ENCODE results near the gene RANBP10. TPM values are rescaled to one million over a fixed set of nuclear protein-coding genes. Genes with fewer than 3 reads are reported as not detected.
A peak's percentile ranks its signal among the peaks of the same experiment; 100 is the strongest.

RANBP10 gene
- total and polyA plus RNA-seq, 2 of the 8 experiments (the other 6 are each of a cell fraction or from before 2014, with no cell fraction given), result 14.2 to 16.8 TPM

DNA sequence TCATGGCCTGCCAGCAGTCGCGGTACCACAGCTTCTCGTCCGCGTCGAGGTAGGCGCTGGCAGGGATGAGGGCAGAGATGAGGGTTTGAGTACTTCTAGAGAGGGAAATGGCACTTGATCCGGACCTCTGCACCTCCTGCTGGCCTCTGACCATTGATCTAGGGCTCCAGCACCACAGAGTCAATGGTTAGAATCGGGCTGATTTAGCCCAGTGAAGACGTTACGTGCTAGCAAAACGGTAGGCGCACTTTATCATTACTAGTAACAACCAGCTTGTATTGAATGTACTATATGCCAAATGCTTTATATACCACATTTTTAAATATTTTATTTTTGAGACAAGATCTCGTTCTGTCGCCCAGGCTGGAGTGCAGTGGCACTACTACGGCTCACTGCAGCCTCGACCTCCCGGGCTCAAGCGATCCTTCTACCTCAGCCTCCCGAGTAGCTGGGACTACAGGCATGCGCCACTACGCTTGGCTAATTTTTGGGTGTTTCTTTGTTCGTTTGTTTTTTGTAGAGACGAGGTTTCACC is 855 bp upstream of the RANBP10 start:
- Histone ChIP-seq H4K8ac (ENCODE audit: extremely low read depth, insufficient read depth, low read length) (peak overlapping the region; percentile 88; the same call in 1 of the 2 replicates), H2AFZ (ENCODE audit: low read length) (peak overlapping the region; percentile 98), H3K56ac (replicated peaks; ENCODE audit: insufficient read length, low read depth, low read length) (no peak overlapping the region), H2AK5ac (ENCODE audit: low read depth, low read length) (no peak overlapping the region), H4K5ac (ENCODE audit: insufficient read length, low read depth, low read length) (no peak overlapping the region), H3K79me2 (ENCODE audit: control insufficient read depth in 1 of 2, insufficient read depth in 2 of 2, low read length in 2 of 2) (peaks cover 5 to 21% of the 10 kb centered on the region in 2 experiments; a peak in 3 of 4 replicates), H2BK5ac (ENCODE audit: low read depth, low read length) (no peak overlapping the region), H3K79me1 (ENCODE audit: low read depth, low read length) (peaks cover 9% of the 10 kb centered on the region; the same call in 1 of the 2 replicates), H2BK20ac (ENCODE audit: low read length) (no peak overlapping the region), H2BK12ac (ENCODE audit: low read depth, low read length) (no peak overlapping the region), H2BK120ac (replicated peaks; ENCODE audit: low read depth, low read length) (no peak overlapping the region), H3K36me3 (ENCODE audit: control insufficient read depth in 2 of 4, insufficient read depth in 4 of 4, low read length in 3 of 4) (peaks cover 0 to 5% (median 0%) of the 10 kb centered on the region in 4 experiments; a peak in 3 of 8 replicates), H3K14ac (ENCODE audit: insufficient read length) (no peak overlapping the region), H3K4ac (replicated peaks; ENCODE audit: insufficient read length, low read depth, low read length) (no peak overlapping the region), H3K9ac (replicated peaks in 1 of 4; ENCODE audit: extremely low read depth in 1 of 4, low read depth in 3 of 4, low read length in 3 of 4) (peak overlapping the region in 2 of 4 experiments; percentile 6 to 59; a peak in 3 of 7 replicates), H3K18ac (ENCODE audit: extremely low read depth, low read length) (no peak overlapping the region), H2BK15ac (ENCODE audit: low read length) (no peak overlapping the region), H3K23me2 (ENCODE audit: low read depth, low read length) (peaks cover 11% of the 10 kb centered on the region), H3K9me3 (ENCODE audit: insufficient read depth in 2 of 2, low read depth in 1 of 2, low read length in 1 of 2) (no peaks in the 10 kb centered on the region), H3K4me2 (ENCODE audit: insufficient read depth in 1 of 2, low read depth in 2 of 2, low read length in 2 of 2) (peak overlapping the region; percentile 93 to 96), H3K4me3 (ENCODE audit: extremely low read depth in 1 of 4, insufficient read depth in 2 of 4, low read depth in 3 of 4, low read length in 4 of 4) (peak overlapping the region; percentile 95 to 98 (median 96)), H3K4me1 (replicated peaks in 1 of 4; ENCODE audit: control insufficient read depth in 3 of 4, insufficient read depth in 4 of 4, low read length in 3 of 4) (peaks cover 4 to 9% (median 5%) of the 10 kb centered on the region in 4 experiments; a peak in 6 of 7 replicates), H3K27me3 (replicated peaks in 1 of 4; ENCODE audit: control insufficient read depth in 3 of 4, extremely low read depth in 1 of 4, insufficient read depth in 3 of 4, low read length in 3 of 4) (no peaks in the 10 kb centered on the region), H3K27ac (ENCODE audit: low read depth, low read length) (no peak overlapping the region), H4K91ac (replicated peaks; ENCODE audit: insufficient read length, low read length) (no peak overlapping the region), H4K20me1 (replicated peaks in 1 of 2; ENCODE audit: control insufficient read depth in 1 of 2, insufficient read depth in 2 of 2, low read length in 2 of 2) (peaks cover 0 to 3% of the 10 kb centered on the region in 2 experiments), H3K23ac (ENCODE audit: insufficient read length) (no peak overlapping the region)
- no peak for FAIRE-seq
- ChIA-PET CTCF (ENCODE audit: partially characterized antibody) (interaction anchor here (0.8 to 3.0 kb wide), 13 partner anchors 9 to 286 kb away, joined by 3 to 29 read pairs (median 5); partner anchors contain the start of gene LCAT), POLR2A (ENCODE audit: partially characterized antibody) (interaction anchor here (0.6 to 2.0 kb wide), 16 partner anchors 9 to 427 kb away, joined by 3 to 8 read pairs (median 4); partner anchors contain the start of gene NFATC3)
- 38% methylated on average over 24 of the region's 24 CpGs; no CpG with 5 or more reads in 1 of the 2 experiments for WGBS, 2 experiments (ENCODE audit: extremely low coverage in 1 of 2, insufficient coverage in 1 of 2, insufficient read length in 1 of 2, insufficient replicate concordance in 2 of 2, low coverage in 1 of 2, low lambda C conversion rate in 2 of 2, missing lambda C conversion rate in 1 of 2)
- no peak for DNase-seq (ENCODE audit: low read depth in 1 of 2, low spot score in 2 of 2)
- TF ChIP-seq EZH2 (IDR thresholded peaks at IDR 0.05; ENCODE audit: low read depth, low read length, severe bottlenecking), result no peak
- TF ChIP-seq RFX5 (IDR thresholded peaks at IDR 0.05; ENCODE audit: borderline replicate concordance, low read depth, low read length), result no peak
- TF ChIP-seq E2F6 (IDR thresholded peaks at IDR 0.05), result no peak
- peak; percentile 90 for TF ChIP-seq SAP30 (IDR thresholded peaks at IDR 0.05; ENCODE audit: insufficient read depth, insufficient replicate concordance, low read length)
- TF ChIP-seq SP4 (IDR thresholded peaks at IDR 0.05; ENCODE audit: low read length), result no peak
- TF ChIP-seq KDM4A (IDR thresholded peaks at IDR 0.05; ENCODE audit: low read depth, low read length, severe bottlenecking), result peak; percentile 51
- no peak for TF ChIP-seq BACH1 (IDR thresholded peaks at IDR 0.05; ENCODE audit: low read length)
- no peak for TF ChIP-seq MAFK (IDR thresholded peaks at IDR 0.05; ENCODE audit: low read depth, low read length)
- TF ChIP-seq, protein P1, sequence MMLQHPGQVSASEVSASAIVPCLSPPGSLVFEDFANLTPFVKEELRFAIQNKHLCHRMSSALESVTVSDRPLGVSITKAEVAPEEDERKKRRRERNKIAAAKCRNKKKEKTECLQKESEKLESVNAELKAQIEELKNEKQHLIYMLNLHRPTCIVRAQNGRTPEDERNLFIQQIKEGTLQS (IDR thresholded peaks at IDR 0.05; ENCODE audit: insufficient read depth, low read depth, low read length), result no peak
- no peak for TF ChIP-seq EGR1 (IDR thresholded peaks at IDR 0.05; ENCODE audit: borderline replicate concordance, low read depth, low read length)
- TF ChIP-seq PHF8 (conservative IDR thresholded peaks at IDR 0.05; ENCODE audit: low read depth, low read length), result no peak
